CD14-positive monocyte (primary cell): ENCODE measurements around the gene CDV3. TPM values are rescaled to one million over a fixed set of nuclear protein-coding genes. Genes with fewer than 3 reads are reported as not detected.

ENCODE experiments used
- DNase-seq, 3 donors: peaks; one replicate each; pipeline ENCODE4 v3.0.0-alpha.2; 2011 to 2022
- H2AFZ ChIP-seq: 2 replicates; pipeline ENCODE4 v1.6.0; 2012; ENCODE audit warnings: mild to moderate bottlenecking, low read depth, low read length, inconsistent platforms; ENCODE audit not compliant: insufficient read depth, poor library complexity, severe bottlenecking
- H3K27ac ChIP-seq, 2 donors: 1 replicate in 1 of 2; 2 replicates in 1 of 2; pipeline ENCODE4 v1.5.1; 2012 to 2013; ENCODE audit warnings: low read length in 2 of 2, control low read depth in 1 of 2, inconsistent platforms in 1 of 2, low read depth in 1 of 2, mild to moderate bottlenecking in 1 of 2
- H3K27me3 ChIP-seq, 2 donors: one replicate each; pipeline versions ENCODE4 v1.6.0 to v1.6.1; 2011 to 2013; ENCODE audit warnings: low read length in 2 of 2; ENCODE audit not compliant: control insufficient read depth in 2 of 2, insufficient read depth in 2 of 2
- H3K36me3 ChIP-seq, 2 donors: replicated peaks in 1 of 2; 1 replicate in 1 of 2; 2 replicates in 1 of 2; pipeline versions ENCODE4 v1.5.1 to v1.6.1; 2012 to 2013; ENCODE audit warnings: low read length in 2 of 2, control low read depth in 1 of 2, inconsistent platforms in 1 of 2, mild to moderate bottlenecking in 1 of 2; ENCODE audit not compliant: insufficient read depth in 2 of 2, control insufficient read depth in 1 of 2
- H3K4me1 ChIP-seq, 2 donors: 1 replicate in 1 of 2; 2 replicates in 1 of 2; pipeline versions ENCODE4 v1.5.1 to v1.6.1; 2012 to 2013; ENCODE audit warnings: low read length in 2 of 2, control low read depth in 1 of 2, inconsistent platforms in 1 of 2, mild to moderate bottlenecking in 1 of 2, moderate library complexity in 1 of 2; ENCODE audit not compliant: insufficient read depth in 2 of 2, control insufficient read depth in 1 of 2
- H3K4me2 ChIP-seq: replicated peaks from 2 replicates; pipeline ENCODE3; 2012; ENCODE audit warnings: low read length, moderate library complexity, mild to moderate bottlenecking; ENCODE audit not compliant: poor library complexity, severe bottlenecking; ENCODE audit errors: extremely low read depth
- H3K4me3 ChIP-seq, 3 experiments: fragments of 200-600 bp in 1 of 3; sonication (generic) in 1 of 3; replicated peaks in 1 of 3; 1 replicate in 2 of 3; 2 replicates in 1 of 3; pipeline ENCODE4 v1.5.1; 2011 to 2013; ENCODE audit warnings: low read length in 3 of 3, mild to moderate bottlenecking in 3 of 3, control low read depth in 2 of 3, low read depth in 2 of 3, inconsistent platforms in 1 of 3, moderate library complexity in 1 of 3
- H3K79me2 ChIP-seq: 2 replicates; pipeline ENCODE4 v1.6.0; 2012; ENCODE audit warnings: mild to moderate bottlenecking, control low read depth, inconsistent platforms, low read length, moderate library complexity; ENCODE audit not compliant: insufficient read depth
- H3K9ac ChIP-seq: 2 replicates; pipeline ENCODE4 v1.6.0; 2017; ENCODE audit warnings: low read length, mild to moderate bottlenecking; ENCODE audit not compliant: insufficient read depth, poor library complexity, severe bottlenecking
- H3K9me3 ChIP-seq, 2 donors: replicated peaks in 1 of 2; 1 replicate in 1 of 2; 2 replicates in 1 of 2; pipeline versions ENCODE4 v1.5.1 to v1.6.1; 2012 to 2013; ENCODE audit warnings: low read length in 2 of 2, control low read depth in 1 of 2; ENCODE audit not compliant: control insufficient read depth in 1 of 2, insufficient read depth in 1 of 2
- H4K20me1 ChIP-seq: 2 replicates; pipeline ENCODE4 v1.6.0; 2012; ENCODE audit warnings: mild to moderate bottlenecking, low read length, control low read depth, moderate library complexity; ENCODE audit not compliant: insufficient read depth
- H3K27ac Mint-ChIP-seq, 7 donors: one replicate each; pipeline ENCODE4 v1.8.0; 2020; ENCODE audit warnings: mild to moderate bottlenecking in 7 of 7, mixed read lengths in 7 of 7, moderate library complexity in 6 of 7, inconsistent platforms in 2 of 7
- H3K27me3 Mint-ChIP-seq, 3 donors: one replicate each; pipeline ENCODE4 v1.8.0; 2021 to 2022; ENCODE audit warnings: low read depth in 3 of 3, mild to moderate bottlenecking in 3 of 3, mixed read lengths in 3 of 3, moderate library complexity in 3 of 3, inconsistent platforms in 1 of 3
- H3K36me3 Mint-ChIP-seq, 2 donors: one replicate each; pipeline ENCODE4 v1.8.0; 2020; ENCODE audit warnings: mixed read lengths in 2 of 2, inconsistent platforms in 1 of 2, mild to moderate bottlenecking in 1 of 2
- H3K4me1 Mint-ChIP-seq: one replicate; pipeline ENCODE4 v1.8.0; 2020; ENCODE audit warnings: mild to moderate bottlenecking, mixed read lengths
- H3K4me3 Mint-ChIP-seq, 2 donors: one replicate each; pipeline ENCODE4 v1.8.0; 2020; ENCODE audit warnings: mild to moderate bottlenecking in 2 of 2, mixed read lengths in 2 of 2, moderate library complexity in 1 of 2
- H3K9me3 Mint-ChIP-seq, 7 donors: one replicate each; pipeline ENCODE4 v1.8.0; 2020 to 2022; ENCODE audit warnings: mixed read lengths in 7 of 7, mild to moderate bottlenecking in 6 of 7, moderate library complexity in 6 of 7, inconsistent platforms in 2 of 7
- CTCF ChIP-seq: fragments of 200-600 bp; IDR thresholded peaks from one replicate; pipeline ENCODE4 v1.8.0; 2022; ENCODE audit warnings: antibody characterized with exemption, mild to moderate bottlenecking
- WGBS: methylation state at CpG from one replicate; pipeline ENCODE4 v1.1.5; 2013; ENCODE audit warnings: missing lambda C conversion rate; ENCODE audit not compliant: insufficient coverage; 5-methylcytosine and 5-hydroxymethylcytosine counted together
- intact Hi-C, 2 donors: fragments of 100-400 bp; cut with micrococcal nuclease; formaldehyde crosslinking; loops; one replicate each; pipeline versions ENCODE4 v1.15.0 to v1.15.1; 2023
- polyA plus RNA-seq, 3 donors: library from polyadenylated mRNA; depleted of rRNA in 1 of 3; unstranded in 2 of 3; stranded (reverse) in 1 of 3; fragments of 300-500 nt in 2 of 3; fragments of >200 nt in 1 of 3; fragmentation: Illumina TruSeq in 2 of 3; gene quantifications; 1 replicate in 2 of 3; 2 replicates in 1 of 3; pipeline ENCODE4 v1.2.3, GENCODE V29; 2012 to 2021

The CDV3 gene
- polyA plus RNA-seq, 3 donors, result 30.0 to 80.1 (median 30.3) TPM

DNA sequence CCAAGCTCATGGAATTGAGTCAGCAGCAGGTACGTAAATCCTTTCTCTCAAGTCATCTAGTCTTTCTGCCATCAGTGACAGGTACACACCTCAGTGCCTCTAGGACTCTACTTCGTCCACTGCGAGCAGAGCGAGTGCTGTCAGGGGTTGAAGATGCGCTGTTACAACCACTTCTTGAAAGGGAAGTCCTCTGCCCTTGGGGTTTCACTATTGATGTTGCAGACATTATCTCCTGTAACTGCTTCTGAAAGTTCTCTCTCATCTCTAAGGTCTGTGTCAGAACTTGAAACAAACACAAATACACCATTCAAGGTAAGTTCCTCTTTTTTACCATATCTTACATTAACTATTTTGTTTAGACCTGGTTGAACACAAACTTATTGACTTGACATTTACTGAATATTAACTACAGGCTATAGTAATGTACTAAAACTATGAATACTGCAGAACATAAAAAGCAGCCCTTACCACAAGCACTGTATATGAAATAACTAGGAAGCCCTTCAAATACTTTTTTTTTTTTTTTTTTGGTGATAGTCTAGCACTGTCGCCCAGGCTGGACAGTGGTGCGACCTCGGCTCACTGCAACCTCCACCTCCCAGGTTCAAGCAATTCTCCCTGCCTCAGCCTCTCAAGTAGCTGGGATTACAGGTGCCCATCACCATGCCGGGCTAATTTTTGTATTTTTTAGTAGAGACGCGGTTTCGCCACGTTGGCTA lies 46.7 kb downstream of the CDV3 start:
- no peak for TF ChIP-seq CTCF
- peak overlapping the region in 2 of 7 donors; percentile 17 to 26 for H3K27ac Mint-ChIP-seq
- Histone ChIP-seq H3K4me2 (no peak overlapping the region), H3K27ac (peak overlapping the region in 1 of 2 donors; percentile 36), H3K79me2 (no peaks in the 10 kb centered on the region), H3K4me3 (no peak overlapping the region), H3K9me3 (no peaks in the 10 kb centered on the region), H3K9ac (no peak overlapping the region), H4K20me1 (no peaks in the 10 kb centered on the region), H3K4me1 (no peaks in the 10 kb centered on the region), H3K36me3 (peaks cover 87 to 97% of the 10 kb centered on the region in 2 donors), H2AFZ (no peak overlapping the region), H3K27me3 (no peaks in the 10 kb centered on the region)
- no peaks in the 10 kb centered on the region for H3K9me3 Mint-ChIP-seq
- H3K4me1 Mint-ChIP-seq, result no peaks in the 10 kb centered on the region
- DNase-seq, result no peak
- 92% methylated on average over 9 of the region's 13 CpGs for WGBS
- intact Hi-C loops, result no loop called here
- no peak overlapping the region for H3K4me3 Mint-ChIP-seq
- H3K27me3 Mint-ChIP-seq, result no peaks in the 10 kb centered on the region
- peaks cover 73 to 87% of the 10 kb centered on the region in 2 donors for H3K36me3 Mint-ChIP-seq

- intact Hi-C loops, result no loop called here
- Mint-ChIP-seq H3K4me3 (no peak overlapping the region), H3K27ac (no peak overlapping the region), H3K9me3 (no peaks in the 10 kb centered on the region), H3K27me3 (peaks cover 0 to 1% (median 0%) of the 10 kb centered on the region in 3 donors), H3K36me3 (peaks cover 71 to 81% of the 10 kb centered on the region in 2 donors), H3K4me1 (no peaks in the 10 kb centered on the region)
- Histone ChIP-seq H3K4me1 (no peaks in the 10 kb centered on the region), H3K4me3 (no peak overlapping the region), H3K79me2 (no peaks in the 10 kb centered on the region), H4K20me1 (no peaks in the 10 kb centered on the region), H3K36me3 (peaks cover 86 to 98% of the 10 kb centered on the region in 2 donors), H3K27me3 (no peaks in the 10 kb centered on the region), H2AFZ (no peak overlapping the region), H3K4me2 (no peak overlapping the region), H3K9me3 (no peaks in the 10 kb centered on the region), H3K9ac (no peak overlapping the region), H3K27ac (no peak overlapping the region)
- no peak for DNase-seq
- TF ChIP-seq CTCF, result no peak
Measured at GRCh38 chr3:133627789-133628188, 54.3 kb downstream of the CDV3 start.
